HG02798 (cell line): ENCODE data around the gene KRT9.
"Not testable (repeated sequence)": the region's sequence is repeated elsewhere in the genome, so short reads cannot be mapped to it uniquely, and the experiment has no call there.

Experiments
- ATAC-seq: cut with Tn5 transposase; IDR thresholded peaks from one replicate; pipeline ENCODE4 v1.9.1; 2021; ENCODE audit warnings: mild to moderate bottlenecking; ENCODE audit not compliant: unreplicated experiment, poor library complexity

The KRT9 gene

DNA sequence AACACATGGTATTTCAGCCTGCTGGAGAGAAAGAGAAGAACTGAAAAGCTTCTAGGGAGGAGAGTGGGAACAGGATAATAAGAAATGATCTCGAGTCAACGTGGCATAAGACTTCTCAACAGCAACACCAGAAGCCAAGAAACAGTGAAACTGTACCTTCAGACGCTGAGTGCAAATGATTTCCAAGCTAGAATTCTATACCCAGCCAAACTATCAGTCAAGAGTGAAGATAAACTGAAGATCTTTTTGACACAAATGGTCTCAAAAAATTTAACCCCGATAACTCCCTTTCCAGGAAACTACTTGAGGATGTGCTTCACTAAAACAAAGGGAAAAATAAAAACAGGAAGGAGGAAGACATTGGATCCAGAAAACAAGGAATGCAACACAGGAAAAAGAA is 35.1 kb upstream of the KRT9 start:
- ATAC-seq = not testable (repeated sequence)

DNA sequence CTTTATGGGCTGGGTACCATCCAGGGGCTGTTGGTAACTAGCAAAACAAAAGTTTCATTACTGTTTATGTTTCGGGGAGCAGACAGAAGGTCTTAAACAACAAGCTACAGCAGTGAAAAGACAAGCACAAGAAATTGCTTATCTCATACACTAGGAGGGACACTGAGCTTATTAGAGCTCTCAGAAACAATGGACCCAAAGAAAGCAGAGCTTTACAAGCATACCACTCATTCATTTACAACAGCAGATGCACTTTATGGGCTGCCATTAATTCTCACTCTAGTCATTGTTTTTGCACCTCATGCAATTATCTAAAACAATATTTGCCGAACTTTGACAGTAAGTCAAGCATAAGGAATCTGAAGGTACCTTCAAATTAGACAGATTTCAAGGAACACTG is 30.7 kb upstream of the KRT9 start:
- no peak for ATAC-seq

- ATAC-seq = no peak
Measured at GRCh38 chr17:41600318-41600717, 28.5 kb upstream of the KRT9 start.

DNA sequence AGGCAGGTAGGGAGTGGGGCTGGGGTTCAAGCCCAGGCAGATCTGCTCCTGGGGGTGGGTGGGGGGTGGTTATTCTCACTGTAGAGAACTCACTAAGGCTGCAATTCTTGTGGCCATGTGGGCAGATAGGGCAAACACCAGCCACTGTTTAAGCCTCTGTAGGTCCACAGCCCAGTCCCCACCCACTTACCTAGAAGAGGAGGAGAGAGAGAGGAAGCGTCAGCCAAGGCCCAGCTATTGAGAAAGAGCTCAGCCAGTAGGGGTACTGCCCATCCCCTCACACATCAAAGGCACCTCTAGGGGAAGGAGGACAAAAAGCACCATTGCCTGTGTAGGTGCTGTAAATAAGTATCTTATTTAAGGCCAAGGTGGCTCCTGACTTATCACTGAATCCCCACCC is 27.8 kb upstream of the KRT9 start:
- no peak for ATAC-seq

DNA sequence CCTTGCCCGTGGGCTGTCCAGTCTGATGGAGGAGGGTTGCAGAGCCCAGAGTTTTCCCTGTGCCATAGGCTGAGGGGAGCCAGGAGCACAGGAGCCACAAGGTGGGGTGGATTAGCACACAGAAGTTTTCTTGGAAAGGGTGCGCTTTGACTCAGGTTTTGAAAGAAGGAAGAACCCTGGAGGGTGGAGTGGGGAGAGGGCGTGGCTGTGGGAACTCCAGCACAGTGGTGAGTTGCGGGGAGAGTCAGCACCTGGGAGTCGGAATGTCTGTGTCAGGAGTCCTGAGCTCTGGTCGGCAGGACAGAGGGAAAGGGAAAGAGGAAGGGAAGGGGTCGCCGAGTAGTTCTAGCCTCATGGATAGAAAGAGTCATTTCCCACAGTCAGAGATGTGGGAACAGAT is 23.7 kb upstream of the KRT9 start:
- ATAC-seq = no peak

DNA sequence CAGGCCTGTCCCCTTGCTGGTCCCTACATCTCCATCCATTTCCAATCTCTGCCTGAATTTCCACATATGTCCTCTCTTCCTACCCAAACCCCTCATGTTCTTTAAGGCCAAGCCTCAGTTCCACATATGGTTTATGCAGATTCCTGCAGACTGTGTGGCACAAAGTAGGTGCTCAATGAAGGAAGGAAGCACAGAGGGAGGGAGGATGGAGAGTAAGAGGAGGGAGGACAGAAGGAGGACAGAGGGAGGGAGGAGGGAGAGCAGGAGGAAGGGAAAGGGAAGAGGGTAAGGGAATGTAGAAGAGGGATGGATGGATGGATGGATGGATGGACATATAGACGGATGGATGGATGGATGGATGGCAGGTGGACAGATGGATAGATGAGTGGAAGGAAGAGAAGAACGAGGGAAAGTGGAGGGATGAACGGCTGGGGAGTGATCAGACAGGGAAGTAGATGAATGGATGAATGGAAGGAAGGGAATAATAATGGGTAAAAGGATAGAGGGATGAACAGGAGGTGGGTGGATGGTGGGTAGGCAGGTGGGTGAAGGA is 22.6 kb upstream of the KRT9 start:
- ATAC-seq = no peak

DNA sequence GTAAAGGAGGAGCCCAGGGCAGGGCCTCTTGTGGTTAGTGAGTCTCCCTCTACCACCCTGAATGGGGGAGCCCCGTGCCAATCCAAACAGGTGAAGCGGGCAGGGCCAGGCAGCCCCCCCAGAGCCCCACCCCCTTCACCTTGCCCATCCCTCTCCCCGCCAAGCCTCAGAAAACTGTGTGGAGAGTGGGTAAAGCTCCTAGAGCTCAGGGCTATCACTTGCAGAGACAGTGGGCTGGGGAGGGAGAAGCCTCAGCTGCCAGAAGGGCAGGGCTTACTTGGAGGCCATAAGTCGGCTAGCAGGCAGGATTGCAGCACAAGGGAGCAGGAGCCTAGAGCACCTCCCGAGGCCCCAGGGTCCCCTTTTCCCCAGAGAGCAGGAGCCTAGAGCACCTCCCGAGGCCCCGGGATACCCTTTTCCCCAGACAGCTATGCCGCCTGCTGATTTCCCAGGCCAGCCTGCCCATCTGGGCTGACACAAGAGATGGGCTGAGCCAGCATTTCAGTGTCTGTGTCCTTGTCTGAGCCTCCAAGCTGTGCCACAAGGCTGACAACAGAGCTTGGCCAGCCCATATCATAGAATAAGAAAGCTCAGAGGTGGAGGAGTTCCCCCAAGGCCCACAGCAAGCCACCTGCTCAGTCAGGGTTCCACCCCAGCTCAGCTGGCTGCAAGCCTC is 21.6 kb upstream of the KRT9 start:
- no peak for ATAC-seq

DNA sequence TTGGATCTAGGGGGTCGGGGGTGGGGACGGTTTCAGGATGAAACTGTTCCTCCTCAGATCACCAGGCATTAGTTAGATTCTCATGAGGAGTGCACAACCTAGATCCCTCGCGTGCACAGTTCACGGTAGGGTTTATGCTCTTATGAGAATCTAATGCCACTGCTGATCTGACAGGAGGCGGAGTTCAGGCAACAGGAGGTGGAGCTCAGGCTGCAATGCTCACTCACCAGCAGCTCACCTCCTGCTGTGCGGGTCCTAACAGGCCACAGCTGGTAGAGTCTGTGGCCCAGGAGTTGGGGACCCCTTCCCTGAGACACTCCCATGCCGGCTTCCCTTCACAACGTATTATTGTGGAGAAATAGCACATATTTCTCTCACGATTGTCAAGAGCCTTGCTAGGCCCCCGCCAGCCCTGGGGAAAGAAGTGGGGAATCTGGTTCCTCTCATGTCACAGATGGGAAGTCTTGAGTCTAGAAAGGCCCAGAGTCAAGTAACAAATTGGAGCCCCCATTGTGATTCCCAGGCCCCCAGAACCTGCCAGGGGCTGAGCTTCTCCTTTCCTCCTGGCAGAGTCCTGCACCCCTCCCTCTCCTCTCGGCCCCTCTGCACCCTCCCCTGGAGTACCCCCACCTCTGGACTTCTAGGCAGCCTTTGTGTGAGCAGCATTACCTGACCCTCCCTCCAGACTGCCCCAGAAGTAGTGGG is 20.9 kb upstream of the KRT9 start:
- ATAC-seq = no peak

DNA sequence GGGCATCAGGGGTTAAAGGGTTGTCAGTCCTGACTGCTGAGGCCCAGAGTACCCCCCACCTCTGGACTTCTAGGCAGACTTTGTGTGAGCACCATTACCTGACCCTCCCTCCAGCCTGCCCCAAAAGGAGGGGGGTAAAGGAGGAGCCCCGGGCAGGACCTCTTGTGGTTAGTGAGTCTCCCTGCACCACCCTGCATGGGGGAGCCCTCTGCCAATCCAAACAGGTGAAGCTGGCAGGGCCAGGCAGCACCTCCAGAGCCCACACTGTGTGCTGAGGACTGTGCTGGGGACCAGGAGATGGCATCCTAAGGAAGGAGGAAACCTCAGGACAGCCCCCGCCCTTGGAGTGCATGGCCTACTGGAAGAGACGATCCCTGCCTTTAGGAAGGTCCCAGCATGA is 17.4 kb upstream of the KRT9 start:
- ATAC-seq = no peak

DNA sequence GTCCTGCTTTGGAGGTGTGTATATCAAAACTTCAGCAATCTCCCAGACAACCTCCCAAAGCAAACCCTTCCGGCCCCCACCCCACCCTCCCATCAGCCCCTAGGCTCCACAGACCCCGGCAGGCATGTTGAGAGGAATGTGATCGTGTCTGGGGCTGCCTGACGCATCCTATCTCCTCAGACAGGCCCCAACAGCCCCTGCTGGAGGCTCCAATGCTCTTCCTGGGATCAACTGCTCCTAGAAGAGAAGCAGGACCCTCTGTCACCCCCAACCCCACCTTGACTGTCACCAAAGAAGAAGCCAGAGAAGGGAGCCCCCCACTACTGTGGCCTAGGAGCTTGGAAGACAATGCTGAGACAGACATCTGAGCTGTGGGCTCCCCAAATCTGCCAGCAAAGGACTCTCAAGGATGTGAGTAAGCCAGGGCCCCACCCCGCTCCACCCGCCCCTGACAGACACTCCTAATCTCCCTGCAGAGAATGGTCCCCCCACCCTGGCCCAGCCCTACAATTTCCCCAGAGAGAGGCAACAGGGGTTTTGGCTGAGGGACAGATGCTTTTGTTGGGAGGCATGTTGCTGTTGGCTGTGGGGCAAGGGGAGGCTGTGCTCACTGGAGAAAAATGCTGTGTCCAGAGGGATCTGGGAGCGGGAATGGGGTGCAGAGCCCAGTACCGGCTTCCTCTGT is 16.4 kb upstream of the KRT9 start:
- ATAC-seq = no peak

GRCh38 chr17:41586863-41587495 is 15.1 kb upstream of the KRT9 start, which contains the start of gene KRT14:
TSS of gene KRT14 (minus strand) at chr17:41586895. CDS start at chr17:41586834, 61 bp downstream.
- no peak for ATAC-seq

- no peak for ATAC-seq
Measured at GRCh38 chr17:41585301-41586056, 13.6 kb upstream of the KRT9 start.

DNA sequence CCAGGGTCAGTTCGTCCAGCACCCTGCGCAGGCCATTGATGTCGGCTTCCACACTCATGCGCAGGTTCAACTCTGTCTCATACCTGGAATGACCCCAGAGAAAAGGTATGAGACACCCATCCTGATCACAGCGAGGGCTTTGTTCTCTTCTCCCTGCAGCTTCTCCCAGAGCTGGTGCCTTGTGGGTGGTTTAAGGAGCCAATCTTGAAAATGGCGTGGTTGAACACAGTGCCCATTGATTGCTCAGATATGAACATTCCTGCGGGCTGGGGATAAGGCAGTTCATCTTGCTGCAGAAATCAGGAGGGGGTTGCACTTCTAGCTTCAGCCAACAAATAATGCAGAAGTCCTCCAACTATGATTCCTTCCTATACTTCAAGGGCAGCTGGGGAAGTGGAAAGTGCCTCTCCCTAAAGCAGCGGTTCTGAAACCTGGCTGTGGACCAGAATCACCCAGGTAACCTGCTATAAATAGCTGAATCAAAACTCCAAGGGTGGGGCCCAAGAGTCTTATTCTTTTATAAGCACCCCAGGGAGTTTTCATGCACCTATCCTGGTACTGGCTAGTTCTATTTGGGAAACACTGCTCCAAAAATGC is 12.6 kb upstream of the KRT9 start:
- ATAC-seq = not testable (repeated sequence)

GRCh38 chr17:41583137-41584127 is 11.6 kb upstream of the KRT9 start:
- ATAC-seq = no peak

- not testable (repeated sequence) for ATAC-seq
Measured at GRCh38 chr17:41582061-41582968, 10.5 kb upstream of the KRT9 start.

GRCh38 chr17:41581366-41582060 is 9.7 kb upstream of the KRT9 start:
- ATAC-seq = no peak
